ENCODE data around the gene SYT1.

SYT1 gene

GRCh38 chr12:79164890-79165289, 300.3 kb downstream of the SYT1 start:
- DNase-seq, result no peak
- H3K27me3 ChIP-seq (ENCODE audit: insufficient read depth, low read depth, severe bottlenecking), result no peaks in the 10 kb centered on the region
- no peaks in the 10 kb centered on the region for H3K36me3 ChIP-seq
- TF ChIP-seq CTCF (IDR thresholded peaks at IDR 0.05; ENCODE audit: low read depth, low read length), result no peak
- H3K4me3 ChIP-seq (ENCODE audit: low read depth, low read length), result no peak overlapping the region
- H3K27ac ChIP-seq, result no peak overlapping the region
- no peaks in the 10 kb centered on the region for H3K9me3 ChIP-seq (ENCODE audit: severe bottlenecking)

GRCh38 chr12:79168687-79169086, 304.1 kb downstream of the SYT1 start:
- no peak for TF ChIP-seq CTCF (IDR thresholded peaks at IDR 0.05; ENCODE audit: low read depth, low read length)
- no peak overlapping the region for H3K27ac ChIP-seq
- no peak overlapping the region for H3K4me3 ChIP-seq (ENCODE audit: low read depth, low read length)
- H3K27me3 ChIP-seq (ENCODE audit: insufficient read depth, low read depth, severe bottlenecking), result no peaks in the 10 kb centered on the region
- DNase-seq, result no peak
- H3K9me3 ChIP-seq (ENCODE audit: severe bottlenecking), result peaks cover 2% of the 10 kb centered on the region
- H3K36me3 ChIP-seq, result no peaks in the 10 kb centered on the region

GRCh38 chr12:79174626-79175025, 310.1 kb downstream of the SYT1 start:
- Histone ChIP-seq H3K36me3 (no peaks in the 10 kb centered on the region), H3K27ac (no peak overlapping the region), H3K27me3 (ENCODE audit: insufficient read depth, low read depth, severe bottlenecking) (no peaks in the 10 kb centered on the region), H3K9me3 (ENCODE audit: severe bottlenecking) (peaks cover 2% of the 10 kb centered on the region), H3K4me3 (ENCODE audit: low read depth, low read length) (no peak overlapping the region)
- no peak for DNase-seq
- no peak for TF ChIP-seq CTCF (IDR thresholded peaks at IDR 0.05; ENCODE audit: low read depth, low read length)

DNA sequence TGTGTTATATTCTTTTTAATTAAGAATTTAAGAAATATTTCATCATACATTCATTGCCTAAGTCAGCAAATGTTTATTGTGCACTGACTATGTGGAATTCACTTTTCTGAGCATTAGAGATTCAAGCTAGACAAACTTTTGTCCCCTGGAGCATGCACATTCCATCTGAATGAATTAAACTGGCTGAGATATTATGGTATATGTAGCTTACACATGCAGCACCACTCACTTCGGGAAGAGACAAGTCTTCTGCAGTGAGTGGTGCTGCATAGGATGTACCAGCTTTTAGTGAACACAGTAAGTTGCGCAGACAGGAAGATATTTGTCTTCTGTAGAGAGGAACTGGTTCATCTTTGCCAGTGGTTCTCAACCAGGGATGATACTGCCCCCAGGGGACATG, 318.4 kb downstream of the SYT1 start:
- H3K9me3 ChIP-seq (ENCODE audit: severe bottlenecking), result no peaks in the 10 kb centered on the region
- no peak for DNase-seq
- H3K27ac ChIP-seq, result no peak overlapping the region
- no peaks in the 10 kb centered on the region for H3K36me3 ChIP-seq
- H3K27me3 ChIP-seq (ENCODE audit: insufficient read depth, low read depth, severe bottlenecking), result no peaks in the 10 kb centered on the region
- no peak overlapping the region for H3K4me3 ChIP-seq (ENCODE audit: low read depth, low read length)
- TF ChIP-seq CTCF (IDR thresholded peaks at IDR 0.05; ENCODE audit: low read depth, low read length), result no peak

DNA sequence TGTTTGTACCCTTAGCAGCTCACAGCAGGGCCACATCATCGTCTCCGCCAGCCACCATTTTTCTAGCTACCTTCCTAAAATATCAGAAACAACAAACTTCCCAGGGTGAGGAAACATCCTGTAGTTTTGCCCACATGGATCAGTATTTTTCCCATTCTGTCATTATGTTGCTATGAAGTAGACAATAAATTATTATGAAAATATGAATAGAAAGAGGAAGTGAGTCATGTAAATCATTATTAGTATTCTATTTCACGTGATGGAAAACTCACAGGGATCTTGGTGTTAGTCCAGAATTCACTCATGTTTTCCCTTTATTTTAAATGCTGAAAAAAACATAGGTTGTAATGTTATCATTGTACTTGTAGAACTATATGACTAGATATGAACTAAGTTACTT, 319.4 kb downstream of the SYT1 start:
- Histone ChIP-seq H3K4me3 (ENCODE audit: low read depth, low read length) (no peak overlapping the region), H3K27ac (no peak overlapping the region), H3K36me3 (no peaks in the 10 kb centered on the region), H3K9me3 (ENCODE audit: severe bottlenecking) (no peaks in the 10 kb centered on the region), H3K27me3 (ENCODE audit: insufficient read depth, low read depth, severe bottlenecking) (no peaks in the 10 kb centered on the region)
- no peak for TF ChIP-seq CTCF (IDR thresholded peaks at IDR 0.05; ENCODE audit: low read depth, low read length)
- no peak for DNase-seq

DNA sequence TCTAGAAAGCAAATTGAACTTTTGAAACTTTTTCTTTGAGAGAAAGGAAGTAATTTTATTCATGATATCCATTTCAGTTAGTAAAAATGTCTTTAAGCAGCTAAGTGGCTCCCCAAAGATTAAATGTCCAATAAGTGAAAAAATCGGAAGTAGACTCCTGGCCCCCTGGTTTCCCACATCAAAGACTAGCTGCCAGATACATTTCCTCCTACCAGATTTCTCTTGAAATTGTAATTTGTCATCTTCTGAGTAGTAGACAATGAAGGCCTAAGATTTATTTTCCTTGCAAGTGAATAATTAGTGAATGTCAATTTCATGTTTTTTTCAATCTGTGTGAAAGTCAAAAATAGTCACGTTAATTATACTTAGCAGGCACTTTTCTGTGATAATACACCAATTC, 321.9 kb downstream of the SYT1 start:
- no peak overlapping the region for H3K4me3 ChIP-seq (ENCODE audit: low read depth, low read length)
- H3K27me3 ChIP-seq (ENCODE audit: insufficient read depth, low read depth, severe bottlenecking), result no peaks in the 10 kb centered on the region
- H3K9me3 ChIP-seq (ENCODE audit: severe bottlenecking), result no peaks in the 10 kb centered on the region
- H3K36me3 ChIP-seq, result no peaks in the 10 kb centered on the region
- H3K27ac ChIP-seq, result no peak overlapping the region
- no peak for DNase-seq
- no peak for TF ChIP-seq CTCF (IDR thresholded peaks at IDR 0.05; ENCODE audit: low read depth, low read length)
